Neural progenitor cell (in vitro differentiated cells): ENCODE data around the gene RAB37. TPM values are rescaled to one million over a fixed set of nuclear protein-coding genes. Genes with fewer than 3 reads are reported as not detected.

Experiments used
- DNase-seq: peaks from one replicate; pipeline ENCODE4 v3.0.0-alpha.2; 2016; ENCODE audit warnings: low spot score
- H2AFZ ChIP-seq: fragments of 200-600 bp; sonication (generic); replicated peaks from 2 replicates; pipeline ENCODE4 v1.6.1; 2016; ENCODE audit warnings: antibody characterized with exemption
- H3F3A ChIP-seq: fragments of 200-600 bp; sonication (generic); 2 replicates; pipeline ENCODE4 v1.6.1; 2016; ENCODE audit warnings: antibody characterized with exemption, low read depth
- H3K27ac ChIP-seq: fragments of 200-600 bp; sonication (generic); 2 replicates; pipeline ENCODE4 v1.5.1; 2016; ENCODE audit warnings: mild to moderate bottlenecking
- H3K27me3 ChIP-seq: fragments of 200-600 bp; sonication (generic); 2 replicates; pipeline ENCODE4 v1.6.1; 2016; ENCODE audit warnings: mild to moderate bottlenecking, moderate library complexity
- H3K36me3 ChIP-seq: fragments of 200-600 bp; sonication (generic); 2 replicates; pipeline ENCODE4 v1.5.1; 2016
- H3K4me1 ChIP-seq: fragments of 200-600 bp; sonication (generic); 2 replicates; pipeline ENCODE4 v1.6.1; 2016; ENCODE audit warnings: mixed run types
- H3K4me2 ChIP-seq: fragments of 200-600 bp; sonication (generic); 2 replicates; pipeline ENCODE4 v1.6.1; 2016
- H3K4me3 ChIP-seq: fragments of 200-600 bp; sonication (generic); 2 replicates; pipeline ENCODE4 v1.5.1; 2016
- H3K79me2 ChIP-seq: fragments of 200-600 bp; sonication (generic); 2 replicates; pipeline ENCODE4 v1.6.1; 2016; ENCODE audit warnings: low read depth
- H3K9ac ChIP-seq: fragments of 200-600 bp; sonication (generic); 2 replicates; pipeline ENCODE4 v1.6.1; 2016
- H3K9me3 ChIP-seq: fragments of 200-600 bp; sonication (generic); 2 replicates; pipeline ENCODE4 v1.5.1; 2016; ENCODE audit warnings: low read depth
- H4K20me1 ChIP-seq: fragments of 200-600 bp; sonication (generic); 2 replicates; pipeline ENCODE4 v1.6.1; 2016; ENCODE audit warnings: low read depth
- H3K27ac Mint-ChIP-seq: 3 replicates; pipeline ENCODE4 v1.8.0; 2021; ENCODE audit warnings: mixed read lengths
- H3K27me3 Mint-ChIP-seq: 2 replicates; pipeline ENCODE4 v1.8.0; 2022; ENCODE audit warnings: low read depth, mild to moderate bottlenecking, inconsistent platforms, moderate library complexity, mixed read lengths; ENCODE audit not compliant: insufficient read depth
- H3K36me3 Mint-ChIP-seq: 3 replicates; pipeline ENCODE4 v1.8.0; 2021; ENCODE audit warnings: mixed read lengths
- H3K4me1 Mint-ChIP-seq: 3 replicates; pipeline ENCODE4 v1.8.0; 2021; ENCODE audit warnings: mixed read lengths
- H3K4me3 Mint-ChIP-seq: 3 replicates; pipeline ENCODE4 v1.8.0; 2021; ENCODE audit warnings: mild to moderate bottlenecking, moderate library complexity, mixed read lengths
- H3K9me3 Mint-ChIP-seq: 3 replicates; pipeline ENCODE4 v1.8.0; 2020; ENCODE audit warnings: mixed read lengths
- EZH2 ChIP-seq: fragments of 200-600 bp; sonication (generic); IDR thresholded peaks from 2 replicates; pipeline ENCODE4 v1.6.1; 2017; ENCODE audit warnings: antibody characterized with exemption, mild to moderate bottlenecking, moderate library complexity
- EZH2phosphoT487 ChIP-seq: fragments of 200-600 bp; sonication (generic); IDR thresholded peaks from 2 replicates; pipeline ENCODE4 v1.6.1; 2017; ENCODE audit warnings: antibody characterized with exemption
- total RNA-seq: library from RNA; depleted of rRNA; stranded (reverse); fragments of >200 nt; gene quantifications from 2 replicates; pipeline ENCODE4 v1.2.3, GENCODE V29; 2015; ENCODE audit warnings: low replicate concordance
- TF ChIP-seq, protein P1 (sequence below): fragments of 200-600 bp; sonication (generic); IDR thresholded peaks from 2 replicates; pipeline ENCODE4 v1.5.1; 2017; ENCODE audit warnings: antibody characterized with exemption, mild to moderate bottlenecking

RAB37 gene
- total RNA-seq, 1 donor from 2014 or later: 1.5 TPM

DNA sequence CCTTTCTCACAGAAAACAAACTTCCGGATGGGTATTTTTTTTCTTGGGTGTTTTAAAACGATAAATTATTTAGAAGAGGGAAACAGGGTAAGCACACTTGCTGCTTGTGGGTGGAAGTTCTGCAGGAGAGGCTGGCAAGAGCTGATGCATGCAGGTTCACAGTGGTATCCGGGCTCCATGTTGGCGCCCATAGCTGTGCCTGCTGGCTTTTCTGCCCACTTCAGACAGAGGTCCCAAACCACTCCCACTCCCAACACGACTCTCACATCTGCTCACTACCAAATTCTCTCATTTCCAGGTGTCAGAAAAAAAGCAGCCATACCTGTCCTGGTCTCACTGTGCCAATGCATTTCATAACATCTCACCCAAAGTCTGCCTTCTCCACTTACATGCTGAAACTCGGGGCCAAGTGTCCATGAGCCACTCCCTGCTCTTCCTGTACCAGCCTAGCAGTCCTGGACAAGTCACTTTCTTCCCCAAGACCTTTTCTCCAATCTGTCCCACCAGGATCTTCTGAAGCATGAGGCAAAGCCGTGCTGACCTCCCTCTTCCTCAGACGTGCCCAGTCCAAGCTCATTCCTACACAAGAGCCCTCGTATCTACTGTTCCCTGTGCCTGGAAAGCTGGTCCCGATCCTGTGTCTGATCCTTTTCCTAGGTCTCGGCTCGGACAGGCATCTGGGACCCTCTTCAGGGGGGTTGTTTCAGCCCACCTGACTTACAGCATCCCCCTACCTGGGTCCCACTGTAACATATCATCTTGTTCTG is 25.8 kb upstream of the RAB37 start:
- Histone ChIP-seq H3K4me3 (no peak overlapping the region), H4K20me1 (no peaks in the 10 kb centered on the region), H3K4me1 (no peaks in the 10 kb centered on the region), H3F3A (no peaks in the 10 kb centered on the region), H3K27me3 (peaks cover 10% of the 10 kb centered on the region), H3K9me3 (no peaks in the 10 kb centered on the region), H3K9ac (no peak overlapping the region), H3K79me2 (no peaks in the 10 kb centered on the region), H3K27ac (no peak overlapping the region), H3K4me2 (no peak overlapping the region), H3K36me3 (no peaks in the 10 kb centered on the region), H2AFZ (no peak overlapping the region)
- H3K4me3 Mint-ChIP-seq: no peak overlapping the region
- H3K27ac Mint-ChIP-seq: no peak overlapping the region
- no peaks in the 10 kb centered on the region for H3K4me1 Mint-ChIP-seq
- H3K27me3 Mint-ChIP-seq: peaks cover 9% of the 10 kb centered on the region
- H3K36me3 Mint-ChIP-seq: no peaks in the 10 kb centered on the region
- DNase-seq: no peak
- TF ChIP-seq EZH2phosphoT487: no peak
- TF ChIP-seq EZH2: no peak
- TF ChIP-seq, protein P1, sequence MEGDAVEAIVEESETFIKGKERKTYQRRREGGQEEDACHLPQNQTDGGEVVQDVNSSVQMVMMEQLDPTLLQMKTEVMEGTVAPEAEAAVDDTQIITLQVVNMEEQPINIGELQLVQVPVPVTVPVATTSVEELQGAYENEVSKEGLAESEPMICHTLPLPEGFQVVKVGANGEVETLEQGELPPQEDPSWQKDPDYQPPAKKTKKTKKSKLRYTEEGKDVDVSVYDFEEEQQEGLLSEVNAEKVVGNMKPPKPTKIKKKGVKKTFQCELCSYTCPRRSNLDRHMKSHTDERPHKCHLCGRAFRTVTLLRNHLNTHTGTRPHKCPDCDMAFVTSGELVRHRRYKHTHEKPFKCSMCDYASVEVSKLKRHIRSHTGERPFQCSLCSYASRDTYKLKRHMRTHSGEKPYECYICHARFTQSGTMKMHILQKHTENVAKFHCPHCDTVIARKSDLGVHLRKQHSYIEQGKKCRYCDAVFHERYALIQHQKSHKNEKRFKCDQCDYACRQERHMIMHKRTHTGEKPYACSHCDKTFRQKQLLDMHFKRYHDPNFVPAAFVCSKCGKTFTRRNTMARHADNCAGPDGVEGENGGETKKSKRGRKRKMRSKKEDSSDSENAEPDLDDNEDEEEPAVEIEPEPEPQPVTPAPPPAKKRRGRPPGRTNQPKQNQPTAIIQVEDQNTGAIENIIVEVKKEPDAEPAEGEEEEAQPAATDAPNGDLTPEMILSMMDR: no peak
- H3K9me3 Mint-ChIP-seq: no peaks in the 10 kb centered on the region

DNA sequence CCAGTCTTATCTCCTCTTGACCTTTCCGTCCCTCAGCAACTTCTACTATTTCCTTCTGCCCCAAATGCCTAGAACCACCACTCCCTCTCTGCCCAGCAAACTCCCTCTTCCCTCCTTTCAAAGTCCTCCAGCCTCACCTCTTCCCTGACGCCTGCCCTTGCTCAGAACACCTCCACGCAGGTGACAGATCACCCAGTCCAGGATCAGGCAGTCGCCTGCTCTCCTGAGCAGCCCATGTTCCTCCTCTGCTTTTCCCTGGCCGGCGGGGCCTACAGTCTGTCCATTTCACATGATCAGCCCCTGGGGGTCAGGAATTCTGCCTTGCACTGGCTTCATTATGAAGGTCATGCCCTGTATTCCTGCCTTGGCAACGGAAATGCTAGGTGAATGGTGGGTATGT is 24.8 kb upstream of the RAB37 start:
- no peaks in the 10 kb centered on the region for H3K4me1 Mint-ChIP-seq
- H3K27ac ChIP-seq: no peak overlapping the region

DNA sequence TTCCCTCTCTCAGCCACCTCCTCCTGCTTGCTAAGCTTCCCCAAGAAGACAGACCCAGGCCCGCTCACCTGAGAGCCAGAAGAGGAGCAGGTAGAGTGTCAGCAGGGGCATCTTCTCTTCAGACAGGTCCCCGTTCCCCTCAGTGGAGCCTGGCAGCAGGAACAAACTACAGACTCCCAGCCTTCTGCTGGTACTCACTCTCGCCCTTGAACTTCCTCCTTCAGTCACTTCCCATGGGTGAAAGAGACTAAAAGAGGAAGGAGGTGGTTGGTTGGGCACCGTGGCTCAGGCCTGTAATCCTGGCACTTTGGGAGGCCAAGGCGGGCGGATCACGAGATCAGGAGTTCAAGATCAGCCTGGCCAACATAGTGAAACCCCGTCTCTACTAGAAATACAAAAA is 24.3 kb upstream of the RAB37 start, which contains the start of gene CD300LF:
Gene CD300LF, minus strand, starts transcription at position 168 of the 400 bp plus-strand sequence. Its CDS starts 57 bp downstream, at position 111.
- no peaks in the 10 kb centered on the region for H3K36me3 Mint-ChIP-seq
- no peaks in the 10 kb centered on the region for H3K4me1 ChIP-seq
- H3K4me3 Mint-ChIP-seq: no peak within 1 kb of the TSS
- H3K9me3 Mint-ChIP-seq: no peaks in the 10 kb centered on the region
- no peak for DNase-seq
- H3K27ac ChIP-seq: no peak within 1 kb of the TSS
- H3K4me3 ChIP-seq: no peak within 1 kb of the TSS
- no peak within 1 kb of the TSS for H2AFZ ChIP-seq
- no peaks in the 10 kb centered on the region for H4K20me1 ChIP-seq
- H3K36me3 ChIP-seq: no peaks in the 10 kb centered on the region
- H3K4me1 Mint-ChIP-seq: no peaks in the 10 kb centered on the region
- peaks cover 11% of the 10 kb centered on the region for H3K27me3 Mint-ChIP-seq
- H3K27me3 ChIP-seq: peaks cover 7% of the 10 kb centered on the region
- H3K27ac Mint-ChIP-seq: no peak within 1 kb of the TSS
- H3F3A ChIP-seq: no peaks in the 10 kb centered on the region
- no peaks in the 10 kb centered on the region for H3K79me2 ChIP-seq
- H3K9me3 ChIP-seq: no peaks in the 10 kb centered on the region
- no peak within 1 kb of the TSS for H3K9ac ChIP-seq
- no peak within 1 kb of the TSS for H3K4me2 ChIP-seq
- TF ChIP-seq EZH2 (no peak), EZH2phosphoT487 (no peak)
- TF ChIP-seq, protein P1: no peak

More for the DNA sequence above, 24.8 kb upstream of the RAB37 start:
- H3K4me2 ChIP-seq: no peak overlapping the region
- no peak overlapping the region for H3K27ac Mint-ChIP-seq
- no peaks in the 10 kb centered on the region for H3K9me3 Mint-ChIP-seq
- no peaks in the 10 kb centered on the region for H3F3A ChIP-seq
- H3K79me2 ChIP-seq: no peaks in the 10 kb centered on the region
- H3K4me3 Mint-ChIP-seq: no peak overlapping the region
- H3K4me1 ChIP-seq: no peaks in the 10 kb centered on the region
- no peaks in the 10 kb centered on the region for H3K36me3 Mint-ChIP-seq
- no peaks in the 10 kb centered on the region for H3K9me3 ChIP-seq
- TF ChIP-seq EZH2phosphoT487 (no peak), EZH2 (no peak)
- TF ChIP-seq, protein P1: no peak
- H3K4me3 ChIP-seq: no peak overlapping the region
- no peak overlapping the region for H2AFZ ChIP-seq
- DNase-seq: no peak
- H3K27me3 ChIP-seq: peaks cover 7% of the 10 kb centered on the region
- no peak overlapping the region for H3K9ac ChIP-seq
- no peaks in the 10 kb centered on the region for H4K20me1 ChIP-seq
- peaks cover 11% of the 10 kb centered on the region for H3K27me3 Mint-ChIP-seq
- H3K36me3 ChIP-seq: no peaks in the 10 kb centered on the region
